NK-92 treated with Interleukin-12 subunit alpha and Interleukin-12 subunit beta, amount 100 ng/mL, for 24 hours (cell line): ENCODE results near the gene NFATC3.
A peak's percentile ranks its signal among the peaks of the same experiment; 100 is the strongest.

Experiments used
- DNase-seq: peaks from one replicate; lab custom pipeline; 2025; lab: John Stamatoyannopoulos, UW

Gene NFATC3

GRCh38 chr16:68085259-68086071 is at the start of gene NFATC3:
Gene NFATC3, plus strand, starts transcription at chr16:68085370. Its CDS starts 312 bp downstream, at chr16:68085682.
- DNase-seq: peak; percentile 96

- no peak for DNase-seq
Measured at GRCh38 chr16:68037841-68038597, 47.2 kb upstream of the NFATC3 start.

- DNase-seq: peak; percentile 68
Measured at GRCh38 chr16:68040506-68041288, 44.5 kb upstream of the NFATC3 start.

GRCh38 chr16:68041783-68042182 is 43.4 kb upstream of the NFATC3 start:
- no peak for DNase-seq

GRCh38 chr16:68046106-68046505 is 39.1 kb upstream of the NFATC3 start:
- DNase-seq: no peak

- no peak for DNase-seq
Measured at GRCh38 chr16:68047987-68048386, 37.2 kb upstream of the NFATC3 start.

- DNase-seq: no peak
Measured at GRCh38 chr16:68049449-68049848, 35.7 kb upstream of the NFATC3 start.

GRCh38 chr16:68055395-68055794 is 29.8 kb upstream of the NFATC3 start:
- DNase-seq: no peak

GRCh38 chr16:68059804-68060203 is 25.4 kb upstream of the NFATC3 start:
- DNase-seq: no peak

- no peak for DNase-seq
Measured at GRCh38 chr16:68061396-68061795, 23.8 kb upstream of the NFATC3 start.

GRCh38 chr16:68062910-68063393 is 22.2 kb upstream of the NFATC3 start:
- peak; percentile 53 for DNase-seq

GRCh38 chr16:68064791-68065365 is 20.3 kb upstream of the NFATC3 start:
- DNase-seq: peak; percentile 40

GRCh38 chr16:68065716-68066305 is 19.4 kb upstream of the NFATC3 start:
- no peak for DNase-seq

- no peak for DNase-seq
Measured at GRCh38 chr16:68066763-68067162, 18.4 kb upstream of the NFATC3 start.

- DNase-seq: no peak
Measured at GRCh38 chr16:68068926-68069325, 16.2 kb upstream of the NFATC3 start.

- DNase-seq: peak; percentile 40
Measured at GRCh38 chr16:68069511-68070248, 15.5 kb upstream of the NFATC3 start.

- DNase-seq: no peak
Measured at GRCh38 chr16:68070249-68070730, 14.9 kb upstream of the NFATC3 start.

GRCh38 chr16:68070806-68071517 is 14.2 kb upstream of the NFATC3 start:
- peak; percentile 51 for DNase-seq

GRCh38 chr16:68071518-68071901 is 13.7 kb upstream of the NFATC3 start:
- DNase-seq: no peak
